Endothelial cell of umbilical vein (primary cell): ENCODE data around the gene TIAM1. TPM values are rescaled to one million over a fixed set of nuclear protein-coding genes. Genes with fewer than 3 reads are reported as not detected.

Experiments
- BruUV-seq: library from RNA; stranded (reverse); fragments of 400-500 nt; replicated peaks from 2 replicates; lab custom pipeline; 2021; lab: Mats Ljungman, UMichigan
- CTCF ChIA-PET: fragments of 300-600, 350-600 bp; sonication (Branson Sonifier 250); formaldehyde crosslinking; loops from one replicate; lab custom pipeline; 2021; ENCODE audit warnings: antibody characterized with exemption, inconsistent platforms; lab: Charles Lee
- POLR2A ChIA-PET: fragments of 300-600, 350-600 bp; sonication (Branson Sonifier 250); formaldehyde crosslinking; loops from one replicate; lab custom pipeline; 2021; ENCODE audit warnings: antibody characterized with exemption, inconsistent platforms; lab: Charles Lee
- DNase-seq: peaks from one replicate; pipeline ENCODE4 v3.0.0-alpha.2; 2011; ENCODE audit warnings: low read depth, low spot score
- FAIRE-seq: peaks from 2 replicates; lab custom pipeline; 2011; peaks lifted over from hg19 to GRCh38; lab: Jason Lieb, UNC
- H2AFZ ChIP-seq: 2 replicates; pipeline ENCODE4 v1.6.0; 2012; ENCODE audit warnings: low read depth, low read length, control low read depth, inconsistent platforms
- H3K27ac ChIP-seq: 2 replicates; pipeline ENCODE4 v1.5.1; 2011; ENCODE audit warnings: low read depth, mild to moderate bottlenecking, control low read depth, low read length, moderate library complexity; ENCODE audit not compliant: insufficient read depth
- H3K27me3 ChIP-seq, 2 experiments: 2 replicates each; pipeline versions ENCODE4 v1.6.0 to v1.6.1; 2011; ENCODE audit warnings: low read length in 2 of 2, mixed read lengths in 1 of 2; ENCODE audit not compliant: control insufficient read depth in 2 of 2, insufficient read depth in 2 of 2
- H3K36me3 ChIP-seq, 2 experiments: 2 replicates in 1 of 2; 3 replicates in 1 of 2; pipeline ENCODE4 v1.5.1; 2011; ENCODE audit warnings: low read length in 2 of 2, mild to moderate bottlenecking in 1 of 2, moderate library complexity in 1 of 2; ENCODE audit not compliant: control insufficient read depth in 2 of 2, insufficient read depth in 2 of 2; ENCODE audit errors: extremely low read depth in 1 of 2
- H3K4me1 ChIP-seq: 3 replicates; pipeline ENCODE4 v1.5.1; 2011; ENCODE audit warnings: mild to moderate bottlenecking, low read length; ENCODE audit not compliant: control insufficient read depth, insufficient read depth; ENCODE audit errors: extremely low read depth
- H3K4me2 ChIP-seq: 2 replicates; pipeline ENCODE4 v1.6.1; 2011; ENCODE audit warnings: low read length, control low read depth, mixed read lengths; ENCODE audit not compliant: insufficient read depth
- H3K4me3 ChIP-seq, 3 experiments: fragments of 200-600 bp in 1 of 3; sonication (generic), shearing (Covaris generic) in 1 of 3; replicated peaks in 1 of 3; 2 replicates each; pipeline ENCODE4 v1.5.1; 2011 to 2016; ENCODE audit warnings: control low read depth in 3 of 3, low read length in 3 of 3, mild to moderate bottlenecking in 2 of 3, inconsistent platforms in 1 of 3, low read depth in 1 of 3, moderate library complexity in 1 of 3; ENCODE audit not compliant: insufficient read depth in 1 of 3
- H3K79me2 ChIP-seq: 2 replicates; pipeline ENCODE4 v1.6.0; 2012; ENCODE audit warnings: low read length, inconsistent platforms; ENCODE audit not compliant: control insufficient read depth, insufficient read depth
- H3K9ac ChIP-seq: replicated peaks from 2 replicates; pipeline ENCODE3; 2011; ENCODE audit warnings: low read length, control low read depth; ENCODE audit not compliant: insufficient read depth; ENCODE audit errors: extremely low read depth
- H3K9me1 ChIP-seq: replicated peaks from 3 replicates; pipeline ENCODE4 v1.6.0; 2011; ENCODE audit warnings: mild to moderate bottlenecking, low read length; ENCODE audit not compliant: control insufficient read depth, insufficient read depth; ENCODE audit errors: extremely low read depth
- H3K9me3 ChIP-seq: replicated peaks from 2 replicates; pipeline ENCODE4 v1.5.1; 2012; ENCODE audit warnings: low read length, inconsistent platforms; ENCODE audit not compliant: control insufficient read depth, insufficient read depth
- H4K20me1 ChIP-seq: replicated peaks from 2 replicates; pipeline ENCODE3; 2011; ENCODE audit warnings: mild to moderate bottlenecking, low read length; ENCODE audit not compliant: control insufficient read depth, insufficient read depth; ENCODE audit errors: extremely low read depth
- CTCF ChIP-seq, 2 donors: IDR thresholded peaks; 1 replicate in 1 of 2; 2 replicates in 1 of 2; pipeline ENCODE4 v1.5.1; 2011; ENCODE audit warnings: low read length in 2 of 2, mild to moderate bottlenecking in 2 of 2, moderate library complexity in 2 of 2, control low read depth in 1 of 2, inconsistent platforms in 1 of 2, low read depth in 1 of 2; ENCODE audit not compliant: insufficient read depth in 1 of 2; ENCODE audit errors: extremely low read depth in 1 of 2
- EZH2 ChIP-seq: IDR thresholded peaks from 2 replicates; pipeline ENCODE4 v1.6.1; 2012; ENCODE audit warnings: borderline replicate concordance, low read depth, mild to moderate bottlenecking, moderate library complexity, low read length, inconsistent platforms; ENCODE audit not compliant: severe bottlenecking
- FOS ChIP-seq: IDR thresholded peaks from 2 replicates; pipeline ENCODE4 v1.6.1; 2011; ENCODE audit warnings: mild to moderate bottlenecking, low read length, moderate library complexity, borderline replicate concordance; ENCODE audit not compliant: insufficient read depth
- GATA2 ChIP-seq: IDR thresholded peaks from 2 replicates; pipeline ENCODE4 v1.7.0; 2011; ENCODE audit warnings: low read depth, mild to moderate bottlenecking, moderate library complexity, mixed read lengths, low read length; ENCODE audit not compliant: insufficient read length, insufficient read depth
- JUN ChIP-seq: IDR thresholded peaks from 2 replicates; pipeline ENCODE4 v1.6.1; 2011; ENCODE audit warnings: borderline replicate concordance, low read depth; ENCODE audit not compliant: insufficient read length, insufficient read depth
- MYC ChIP-seq: IDR thresholded peaks from one replicate; pipeline ENCODE4 v1.6.1; 2011; ENCODE audit warnings: mild to moderate bottlenecking, low read depth, low read length
- POLR2A ChIP-seq: IDR thresholded peaks from 2 replicates; pipeline ENCODE4 v1.6.1; 2012; ENCODE audit warnings: low read depth, mild to moderate bottlenecking, control low read depth, low read length
- POLR2AphosphoS5 ChIP-seq: IDR thresholded peaks from 2 replicates; pipeline ENCODE4 v1.6.1; 2012; ENCODE audit warnings: low read depth, mild to moderate bottlenecking, control low read depth, low read length, moderate library complexity; ENCODE audit not compliant: insufficient read depth
- dilution Hi-C: fragments of 300-500 bp; cut with MboI; formaldehyde crosslinking; loops from one replicate; pipeline ENCODE4 v1.15.0; 2019; ENCODE audit warnings: low sequenced_read_pairs; ENCODE audit not compliant: extremely low pct_ligation_motif_present
- intact Hi-C: fragments of 100-400 bp; cut with micrococcal nuclease; formaldehyde crosslinking; loops from one replicate; pipeline ENCODE4 v1.10.0; 2022
- polyA plus RNA-seq, 4 experiments: library from polyadenylated mRNA; depleted of rRNA in 3 of 4; stranded (reverse) in 3 of 4; unstranded in 1 of 4; fragments of >200 nt; gene quantifications; 2 replicates each; pipeline versions ENCODE4 v1.2.1 to v1.2.3, GENCODE V29; 2011 to 2012; ENCODE audit warnings: missing spikeins in 1 of 4
- total RNA-seq: library from RNA; stranded (reverse); gene quantifications from 2 replicates; pipeline ENCODE4 v1.2.3, GENCODE V29; 2021

Gene TIAM1
- total and polyA plus RNA-seq, 2 donors (not counting 3 experiments of a cell fraction or from before 2014, with no cell fraction given), result 0.21 to 0.86 TPM

- H3K9me1 ChIP-seq, result no peaks in the 10 kb centered on the region
- H3K4me3 ChIP-seq, result no peak overlapping the region
- H3K27me3 ChIP-seq, result no peaks in the 10 kb centered on the region
- H3K36me3 ChIP-seq, result no peaks in the 10 kb centered on the region
- H3K9ac ChIP-seq, result no peak overlapping the region
- no peak overlapping the region for H2AFZ ChIP-seq
- H3K9me3 ChIP-seq, result no peaks in the 10 kb centered on the region
- H4K20me1 ChIP-seq, result no peaks in the 10 kb centered on the region
- POLR2A ChIA-PET, result no interaction called here
- intact Hi-C loops (no loop called here), dilution Hi-C loops (no loop called here)
- H3K79me2 ChIP-seq, result no peaks in the 10 kb centered on the region
- TF ChIP-seq POLR2A (no peak), FOS (no peak), JUN (no peak), MYC (no peak), POLR2AphosphoS5 (no peak), GATA2 (no peak), CTCF (IDR thresholded peaks at IDR 0.05; ENCODE audit: extremely low read depth in 1 of 2, insufficient read depth in 1 of 2, low read depth in 1 of 2, low read length in 2 of 2) (no peak), EZH2 (no peak)
- CTCF ChIA-PET, result no interaction called here
- no peak for DNase-seq
- no peaks in the 10 kb centered on the region for H3K4me1 ChIP-seq
- no TSS peak for BruUV-seq
- no peak for FAIRE-seq
- H3K27ac ChIP-seq, result no peak overlapping the region
- H3K4me2 ChIP-seq, result no peak overlapping the region
Measured at GRCh38 chr21:31330144-31330483, 13.9 kb downstream of the TIAM1 start.
